Esophagus muscularis mucosa (tissue), 4 donors: ENCODE results near the gene TGFB1I1. TPM values are rescaled to one million over a fixed set of nuclear protein-coding genes. Genes with fewer than 3 reads are reported as not detected.
A peak's percentile ranks its signal among the peaks of the same experiment; 100 is the strongest.
"Not testable (repeated sequence)": the region's sequence is repeated elsewhere in the genome, so short reads cannot be mapped to it uniquely, and the experiment has no call there.

Source experiments
- DNase-seq: peaks from one replicate; pipeline ENCODE4 v3.0.0-alpha.2; 2017; ENCODE audit errors: extremely low spot score
- H3K27ac ChIP-seq, 4 donors: fragments of 200-600 bp; sonication (generic); replicated peaks in 1 of 4; 1 replicate in 3 of 4; 2 replicates in 1 of 4; pipeline ENCODE4 v1.5.1; 2016 to 2019; ENCODE audit warnings: mild to moderate bottlenecking in 1 of 4
- H3K27me3 ChIP-seq, 4 donors: fragments of 200-600 bp; sonication (generic); one replicate each; pipeline versions ENCODE4 v1.5.1 to v1.6.0; 2016 to 2019
- H3K36me3 ChIP-seq, 4 donors: fragments of 200-600 bp; sonication (generic); one replicate each; pipeline ENCODE4 v1.5.1; 2016 to 2019
- H3K4me1 ChIP-seq, 4 donors: fragments of 200-600 bp; sonication (generic); one replicate each; pipeline ENCODE4 v1.5.1; 2016 to 2019
- H3K4me3 ChIP-seq, 4 donors: fragments of 200-600 bp; sonication (generic); 1 replicate in 2 of 4; 2 replicates in 2 of 4; pipeline ENCODE4 v1.5.1; 2016 to 2019; ENCODE audit warnings: mild to moderate bottlenecking in 4 of 4, moderate library complexity in 1 of 4
- H3K9me3 ChIP-seq, 4 donors: fragments of 200-600 bp; sonication (generic); 1 replicate in 3 of 4; 2 replicates in 1 of 4; pipeline ENCODE4 v1.5.1; 2016 to 2019
- CTCF ChIP-seq, 3 experiments: fragments of 200-600 bp in 2 of 3; fragments of 450-650 bp in 1 of 3; sonication (generic) in 2 of 3; IDR thresholded peaks; one replicate each; pipeline ENCODE4 v1.5.1; 2017 to 2019; ENCODE audit warnings: antibody characterized with exemption in 3 of 3, mild to moderate bottlenecking in 2 of 3, moderate library complexity in 1 of 3
- EP300 ChIP-seq: sonication (generic); formaldehyde crosslinking; IDR thresholded peaks from one replicate; pipeline ENCODE4 v1.6.1; 2017; ENCODE audit warnings: antibody characterized with exemption
- POLR2A ChIP-seq: fragments of 450-650 bp; IDR thresholded peaks from one replicate; pipeline ENCODE4 v1.6.1; 2017; ENCODE audit warnings: antibody characterized with exemption, moderate library complexity, mild to moderate bottlenecking, low read depth
- POLR2AphosphoS5 ChIP-seq, 2 donors: sonication (generic); formaldehyde crosslinking; IDR thresholded peaks; one replicate each; pipeline ENCODE4 v1.6.1; 2017; ENCODE audit warnings: antibody characterized with exemption in 2 of 2
- WGBS: methylation state at CpG from one replicate; pipeline ENCODE4 v1.1.5; 2018; 5-methylcytosine and 5-hydroxymethylcytosine counted together
- intact Hi-C: fragments of 100-400 bp; cut with DNase I; formaldehyde crosslinking; loops from one replicate; pipeline ENCODE4 v1.15.1; 2023
- total RNA-seq, 4 donors: library from RNA; depleted of rRNA; stranded (reverse); fragments of >200 nt; gene quantifications; one replicate each; pipeline versions ENCODE4 v1.1.0 to v1.2.1, GENCODE V29; 2016

Gene TGFB1I1
- total RNA-seq, 4 donors from 2014 or later, result 255 to 471 (median 274) TPM

- H3K4me1 ChIP-seq, result peaks cover 7 to 17% (median 13%) of the 10 kb centered on the region in 4 donors
- H3K27me3 ChIP-seq, result no peaks in the 10 kb centered on the region
- TF ChIP-seq CTCF (IDR thresholded peaks at IDR 0.05) (no peak), POLR2AphosphoS5 (IDR thresholded peaks at IDR 0.05) (no peak), EP300 (no peak), POLR2A (no peak)
- no peaks in the 10 kb centered on the region for H3K9me3 ChIP-seq
- intact Hi-C loops, result loop anchor here (5.0 to 10.0 kb wide), 2 partner anchors 263 to 366 kb away; partner anchors contain the start of genes ZNF646 and ZNF668
- WGBS, result 69% methylated on average over 4 of the region's 4 CpGs
- H3K4me3 ChIP-seq, result no peak overlapping the region
- peaks cover 0 to 7% (median 0%) of the 10 kb centered on the region in 4 donors for H3K36me3 ChIP-seq
- no peak for DNase-seq
- H3K27ac ChIP-seq, result no peak overlapping the region
Measured at GRCh38 chr16:31440516-31441184, 31.3 kb upstream of the TGFB1I1 start.

GRCh38 chr16:31441956-31442355 is 30.0 kb upstream of the TGFB1I1 start:
- TF ChIP-seq POLR2A (no peak), POLR2AphosphoS5 (IDR thresholded peaks at IDR 0.05) (no peak), CTCF (IDR thresholded peaks at IDR 0.05) (no peak), EP300 (no peak)
- DNase-seq, result no peak
- Histone ChIP-seq H3K4me1 (peaks cover 7 to 17% (median 13%) of the 10 kb centered on the region in 4 donors), H3K9me3 (no peaks in the 10 kb centered on the region), H3K4me3 (peak overlapping the region; percentile 64 to 87 (median 76)), H3K27me3 (no peaks in the 10 kb centered on the region), H3K27ac (peak overlapping the region; percentile 89 to 97 (median 94)), H3K36me3 (no peaks in the 10 kb centered on the region)
- intact Hi-C loops, result loop anchor here (2.0 to 10.0 kb wide), 3 partner anchors 265 to 457 kb away; partner anchors contain the start of genes HSD3B7, ZNF646 and ZNF668
- 74% methylated on average over 34 of the region's 34 CpGs for WGBS

GRCh38 chr16:31445931-31446330 is 26.0 kb upstream of the TGFB1I1 start:
- intact Hi-C loops, result loop anchor here (10.0 kb wide), 1 partner anchor 371 kb away; the partner anchor contains the start of genes ZNF646 and ZNF668
- not testable (repeated sequence) for H3K4me3 ChIP-seq, DNase-seq, H3K27me3 ChIP-seq, H3K27ac ChIP-seq, H3K9me3 ChIP-seq, H3K36me3 ChIP-seq
- H3K4me1 ChIP-seq, result peaks cover 7 to 19% (median 13%) of the 10 kb centered on the region in 4 donors
- 78% methylated on average over 6 of the region's 6 CpGs for WGBS

- Histone ChIP-seq H3K4me3 (no peak overlapping the region), H3K27ac (peak overlapping the region in 3 of 4 donors; percentile 58 to 67 (median 66)), H3K9me3 (no peaks in the 10 kb centered on the region), H3K27me3 (no peaks in the 10 kb centered on the region), H3K4me1 (peaks cover 50 to 55% (median 53%) of the 10 kb centered on the region in 4 donors), H3K36me3 (peaks cover 0 to 5% (median 2%) of the 10 kb centered on the region in 4 donors)
- no peak for TF ChIP-seq POLR2A
- TF ChIP-seq POLR2AphosphoS5 (IDR thresholded peaks at IDR 0.05), result no peak
- TF ChIP-seq CTCF (IDR thresholded peaks at IDR 0.05), result no peak
- TF ChIP-seq EP300, result no peak
- intact Hi-C loops, result loop anchor here (10.0 kb wide), 1 partner anchor 414 kb away; no protein-coding TSS in a partner anchor
- no peak for DNase-seq
- 84% methylated on average over 5 of the region's 5 CpGs for WGBS
Measured at GRCh38 chr16:31451201-31451600, 20.8 kb upstream of the TGFB1I1 start.

GRCh38 chr16:31451681-31452351 is 20.1 kb upstream of the TGFB1I1 start:
- intact Hi-C loops, result loop anchor here (10.0 kb wide), 1 partner anchor 413 kb away; no protein-coding TSS in a partner anchor
- no peak for DNase-seq
- H3K27ac ChIP-seq, result peak overlapping the region; percentile 58 to 71 (median 66)
- WGBS, result 44% methylated on average over 11 of the region's 11 CpGs
- peak; percentile 44 to 57 (median 55) for TF ChIP-seq CTCF (IDR thresholded peaks at IDR 0.05)
- TF ChIP-seq EP300, result no peak
- peak; percentile 23 for TF ChIP-seq POLR2AphosphoS5 (IDR thresholded peaks at IDR 0.05)
- no peak for TF ChIP-seq POLR2A
- peaks cover 0 to 5% (median 2%) of the 10 kb centered on the region in 4 donors for H3K36me3 ChIP-seq
- H3K4me1 ChIP-seq, result peaks cover 55 to 61% (median 59%) of the 10 kb centered on the region in 4 donors
- no peaks in the 10 kb centered on the region for H3K27me3 ChIP-seq
- H3K9me3 ChIP-seq, result no peaks in the 10 kb centered on the region
- no peak overlapping the region for H3K4me3 ChIP-seq
